Globus pallidus (tissue), 1 donor: ENCODE data around the gene PSENEN.
A peak's percentile ranks its signal among the peaks of the same experiment; 100 is the strongest.
"Not testable (repeated sequence)": the region's sequence is repeated elsewhere in the genome, so short reads cannot be mapped to it uniquely, and the experiment has no call there.

Source experiments
- DNase-seq: peaks from one replicate; pipeline ENCODE4 v3.0.0-alpha.2; 2015; ENCODE audit warnings: low spot score

PSENEN gene

GRCh38 chr19:35751839-35752745, 6.6 kb downstream of the PSENEN start:
- no peak for DNase-seq

GRCh38 chr19:35752746-35753350, 7.4 kb downstream of the PSENEN start:
- DNase-seq = no peak

GRCh38 chr19:35753634-35754369, 8.4 kb downstream of the PSENEN start:
- DNase-seq = no peak

DNA sequence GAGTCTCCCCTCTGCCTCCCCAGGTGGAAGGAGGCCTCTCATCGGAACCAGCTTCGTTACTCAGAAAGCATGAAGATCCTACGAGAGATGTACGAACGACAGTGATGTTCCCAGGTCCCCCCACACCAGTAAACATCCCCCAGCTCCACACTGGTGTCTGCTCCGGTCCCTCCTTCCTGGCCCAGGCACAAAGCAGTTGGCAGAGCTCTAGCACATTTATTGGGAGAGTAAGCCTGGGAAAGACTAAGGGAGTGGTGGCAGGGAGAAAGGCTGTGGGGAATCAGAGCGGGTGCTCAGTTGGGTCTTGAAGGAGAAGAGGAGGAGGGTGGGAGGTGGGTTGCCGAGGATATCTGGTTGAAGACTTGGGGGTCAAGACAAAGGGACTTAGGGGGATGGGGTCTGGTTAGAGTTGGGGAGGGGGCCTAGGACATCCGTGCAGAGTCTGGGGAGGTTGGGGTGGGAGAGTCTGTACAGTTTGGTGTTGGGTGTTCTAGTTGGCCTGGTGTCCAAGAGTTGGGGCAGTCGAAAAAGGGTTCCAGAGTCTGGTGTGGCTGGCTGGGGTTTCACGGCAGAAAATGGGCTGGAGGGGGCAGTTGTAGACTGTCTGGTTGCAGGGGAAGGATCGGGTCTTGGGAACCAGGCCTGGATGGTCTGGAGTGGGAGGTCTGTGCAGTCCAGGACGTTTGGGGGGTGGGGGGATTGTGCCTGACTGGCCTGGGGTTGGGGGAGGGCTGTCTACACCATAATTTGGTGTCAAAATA, 9.1 kb downstream of the PSENEN start:
- no peak for DNase-seq

GRCh38 chr19:35755131-35755549, 9.7 kb downstream of the PSENEN start:
- DNase-seq = no peak

GRCh38 chr19:35755550-35756376, 10.3 kb downstream of the PSENEN start:
- no peak for DNase-seq

DNA sequence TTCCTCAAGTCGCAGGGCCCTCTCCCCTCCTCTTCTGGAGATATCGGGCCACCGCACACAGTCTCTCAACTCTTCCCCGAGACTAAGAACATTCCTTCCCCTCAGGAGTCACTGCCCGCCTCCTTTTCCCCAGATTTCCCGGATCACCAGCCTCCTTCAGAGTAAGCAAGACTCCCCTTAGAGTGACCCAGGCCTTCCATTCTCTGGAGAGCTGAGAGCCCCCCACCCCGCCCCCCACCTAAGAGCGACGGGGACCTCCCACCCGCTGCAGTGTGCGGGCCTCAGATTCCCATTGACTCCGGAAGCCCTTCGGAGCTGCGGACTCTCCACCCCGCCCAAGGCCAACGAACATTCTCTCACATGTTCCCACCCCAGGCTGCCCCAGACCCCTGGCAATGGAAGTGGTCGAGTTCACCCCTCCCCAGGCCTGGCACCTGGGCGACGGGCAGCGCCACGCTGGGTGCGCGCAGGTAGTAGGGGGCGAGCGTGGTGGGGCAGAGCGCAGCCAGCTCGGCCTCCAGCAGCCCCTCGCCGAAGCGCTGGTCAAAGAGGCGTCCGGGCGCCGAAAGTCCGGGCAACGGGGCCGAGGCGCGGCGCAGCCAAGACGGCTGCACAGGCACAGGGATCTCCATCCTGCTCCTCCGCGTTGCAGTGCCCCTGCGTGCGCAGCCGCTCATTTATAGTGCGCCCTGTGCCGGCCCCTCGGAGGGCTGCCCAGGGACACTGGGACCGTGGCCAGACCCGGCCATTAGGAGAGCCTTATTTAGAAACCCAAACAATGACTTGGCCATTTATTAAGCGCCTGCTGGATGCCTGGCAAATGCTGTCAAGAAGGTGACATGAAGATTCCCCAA, 11.2 kb downstream of the PSENEN start, which contains the start of gene HSPB6:
HSPB6 (minus strand) TSS at position 653 of the 854 bp plus-strand sequence; CDS start at position 632, 21 bp downstream.
- DNase-seq = no peak

DNA sequence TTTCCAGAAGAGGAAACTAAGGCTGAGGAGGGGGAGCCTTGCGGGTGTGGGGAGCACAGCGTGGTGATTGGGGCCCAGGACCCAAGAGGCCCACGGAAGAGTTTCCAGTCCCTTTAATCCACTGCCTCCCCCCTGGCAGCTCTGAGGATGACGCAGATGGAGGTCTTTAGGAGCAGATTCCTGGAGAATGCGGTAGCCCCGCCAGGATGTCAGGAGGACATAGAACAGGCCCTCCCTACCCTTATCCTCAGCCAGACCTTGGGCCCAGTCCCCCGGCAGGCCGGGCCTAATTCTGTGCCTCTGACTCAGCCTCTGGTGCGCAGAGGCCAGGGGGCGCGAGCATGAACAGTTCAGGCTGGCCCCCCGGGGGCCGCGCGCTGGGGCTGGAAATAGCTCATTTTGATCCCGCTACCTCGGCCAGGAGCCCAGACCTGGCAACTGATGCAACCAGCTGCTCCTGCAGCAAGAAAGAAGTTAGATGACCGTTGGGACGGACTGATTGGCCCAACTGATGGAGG, 11.8 kb downstream of the PSENEN start:
- no peak for DNase-seq

DNA sequence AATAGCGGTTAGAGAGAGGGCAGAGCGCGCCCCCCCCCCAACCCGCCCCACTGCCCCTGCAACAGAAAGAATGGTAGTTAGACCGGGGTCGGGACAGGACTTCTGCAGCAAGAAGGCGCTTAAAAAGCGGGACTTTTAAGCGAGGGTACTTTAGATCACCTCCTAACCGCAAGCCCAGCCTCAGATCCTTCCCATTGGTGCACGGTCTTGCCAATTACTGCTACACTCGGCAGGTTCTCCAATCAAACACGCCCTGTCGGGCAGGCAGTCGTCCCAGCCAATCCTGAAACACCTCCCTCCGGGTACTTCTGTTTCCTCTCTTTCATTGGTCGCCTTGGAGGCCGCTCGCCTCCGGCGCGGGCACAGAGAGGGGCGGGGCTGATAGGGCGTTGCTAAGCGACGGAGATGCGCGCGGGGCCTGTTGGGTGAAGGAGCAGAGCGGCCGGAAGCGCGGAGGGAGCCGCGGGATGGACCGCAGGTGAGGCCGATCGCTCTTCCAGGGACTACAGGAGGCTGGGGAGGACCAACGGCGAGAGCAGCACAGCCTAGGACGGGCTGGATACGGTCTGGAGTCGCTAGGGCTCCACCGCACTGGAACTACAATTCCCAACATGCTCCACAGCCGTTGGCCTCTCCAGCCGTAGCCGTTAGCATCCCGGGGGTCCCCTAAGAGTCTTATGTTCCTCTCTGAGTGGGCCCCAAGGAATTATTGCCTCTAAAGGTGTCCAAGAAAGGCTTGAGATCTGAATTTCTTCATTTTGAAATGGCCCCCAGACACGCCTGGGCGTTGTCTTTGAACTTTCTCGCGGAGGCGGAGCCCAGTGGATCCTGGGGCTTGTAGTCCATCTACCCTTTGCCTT, 12.5 kb downstream of the PSENEN start, which contains the start of gene PROSER3:
PROSER3 (plus strand) TSS at position 428 of the 860 bp plus-strand sequence; CDS start at position 468, 40 bp downstream.
- peak; percentile 99 for DNase-seq

DNA sequence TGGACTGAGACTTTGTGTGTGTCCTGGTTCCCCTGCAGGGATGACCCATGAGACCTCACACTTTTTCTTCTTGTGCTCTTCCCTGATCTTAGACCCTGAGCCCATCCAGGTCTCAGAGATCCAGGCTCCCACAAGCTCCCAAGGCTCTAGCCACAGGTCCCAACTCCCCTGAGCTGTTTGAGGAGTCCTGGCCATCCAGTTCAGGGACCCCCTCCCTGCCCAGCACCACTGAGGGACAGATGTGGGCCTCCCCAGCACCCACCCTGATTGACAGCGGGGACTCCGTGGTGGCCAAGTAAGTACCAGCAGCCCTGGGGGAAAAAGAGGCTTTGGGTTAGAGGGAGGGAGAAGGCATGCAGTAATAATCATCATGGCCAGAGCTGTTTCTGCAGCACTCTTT, 14.2 kb downstream of the PSENEN start:
- DNase-seq = no peak

DNA sequence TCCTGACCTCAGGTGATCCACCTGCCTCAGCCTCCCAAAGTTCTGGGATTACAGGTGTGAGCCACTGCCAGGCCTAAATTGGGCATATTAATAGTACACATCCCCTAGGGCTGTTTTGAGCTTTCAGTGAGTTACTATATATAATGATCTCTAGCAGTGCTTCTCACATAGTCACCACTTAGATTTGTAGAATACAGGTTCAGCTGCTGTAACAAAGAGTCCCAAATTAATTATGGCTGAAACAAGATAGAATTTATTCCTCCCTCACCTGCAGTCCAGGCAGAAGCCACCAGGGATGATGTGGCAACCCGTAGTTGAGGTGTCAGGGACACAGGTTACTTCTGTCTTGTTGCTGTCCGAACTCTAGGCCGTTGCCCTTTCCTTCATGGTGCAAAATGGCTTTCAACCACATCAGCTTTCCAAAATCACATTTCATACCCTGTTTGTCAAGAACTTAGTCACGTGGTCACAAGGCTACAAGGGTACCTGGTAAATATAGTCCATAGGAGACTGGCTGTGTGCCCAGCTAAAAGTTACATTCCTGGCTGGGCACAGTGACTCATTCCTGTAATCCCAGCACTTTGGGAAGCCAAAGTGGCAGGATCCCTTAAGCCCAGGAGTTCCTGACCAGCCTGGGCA, 15.4 kb downstream of the PSENEN start:
- DNase-seq = no peak

GRCh38 chr19:35764432-35765315, 19.2 kb downstream of the PSENEN start:
- no peak for DNase-seq

DNA sequence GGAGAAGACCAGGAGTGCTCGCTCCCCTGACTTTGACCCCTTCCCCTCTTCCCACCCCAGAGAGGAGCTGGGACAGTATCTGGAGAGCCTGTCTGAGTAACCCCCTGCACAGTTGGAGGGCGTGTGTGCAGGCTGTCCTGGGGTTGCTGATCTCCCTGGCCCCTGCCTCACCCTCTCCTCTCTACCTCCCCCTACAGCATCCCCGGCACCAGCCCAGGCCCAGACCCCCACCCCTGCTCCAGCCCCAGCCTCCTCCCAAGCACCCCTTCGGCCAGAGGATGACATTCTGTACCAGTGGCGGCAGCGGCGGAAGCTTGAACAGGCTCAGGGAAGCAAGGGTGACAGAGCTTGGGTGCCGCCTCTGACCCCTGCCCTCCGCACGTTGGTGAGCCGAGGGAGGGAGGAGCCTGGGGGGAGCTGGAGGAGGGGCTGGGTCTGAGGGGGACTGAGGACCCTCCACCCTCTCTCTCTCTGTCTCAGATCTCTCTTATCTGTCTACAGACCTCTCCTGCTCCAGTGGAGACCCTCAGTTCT, 21.2 kb downstream of the PSENEN start:
- DNase-seq = no peak

DNA sequence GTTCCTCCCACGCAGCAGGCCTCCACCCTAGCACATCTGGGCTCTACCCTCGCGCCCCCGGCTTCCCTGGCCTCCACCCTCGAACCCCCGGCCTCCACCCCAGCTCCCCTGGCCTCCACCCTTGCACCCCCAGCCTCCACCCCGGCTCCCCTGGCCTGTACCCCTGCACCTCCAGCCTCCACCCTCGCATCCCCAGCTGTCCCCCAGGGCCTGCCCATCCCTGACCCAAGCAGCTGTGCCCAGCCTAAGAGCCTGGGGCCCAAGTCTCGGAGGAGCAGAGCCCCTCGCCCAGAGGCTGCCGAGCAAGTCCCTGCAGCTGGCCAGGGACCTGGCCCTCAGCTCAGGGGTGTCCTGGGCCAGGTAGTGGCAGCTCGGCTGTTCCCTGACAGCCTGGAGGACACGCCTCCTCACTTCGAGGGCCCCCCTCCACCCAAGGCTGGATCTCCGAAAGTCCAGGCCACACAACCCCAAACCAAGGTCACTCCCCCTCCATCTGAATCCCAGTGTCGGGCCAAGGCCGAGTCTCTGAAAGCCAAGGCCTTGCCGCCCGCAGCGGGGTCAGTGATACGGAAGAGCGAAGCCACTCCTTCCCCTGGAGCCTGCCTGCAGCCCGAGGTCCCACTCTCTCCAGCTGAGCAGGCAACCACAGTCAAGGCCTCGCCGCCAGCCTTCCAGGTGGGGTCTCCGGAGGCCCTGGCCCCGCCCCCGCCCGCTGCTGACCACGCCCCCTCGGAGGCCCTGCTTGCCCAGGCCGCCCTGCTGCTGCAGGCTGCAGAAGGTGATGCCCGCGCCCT, 22.0 kb downstream of the PSENEN start:
- no peak for DNase-seq

DNA sequence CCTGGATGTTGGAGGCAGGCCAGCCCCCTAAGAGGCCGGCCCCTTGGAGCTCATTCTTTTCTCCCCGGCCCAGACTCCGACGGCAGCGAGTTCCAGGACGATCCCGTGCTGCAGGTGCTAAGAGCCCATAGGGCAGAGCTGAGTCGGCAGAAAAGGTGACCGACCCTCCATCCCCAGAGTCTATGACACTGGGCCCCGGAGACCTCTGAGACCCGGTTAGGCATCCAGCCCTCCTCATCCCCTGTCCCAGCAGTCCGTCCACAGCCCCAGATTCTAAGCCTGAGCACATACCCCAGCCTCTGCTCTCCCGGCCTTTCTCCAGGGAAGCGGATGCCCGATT, 22.6 kb downstream of the PSENEN start:
- DNase-seq = no peak

GRCh38 chr19:35772362-35772761, 26.9 kb downstream of the PSENEN start:
- DNase-seq = not testable (repeated sequence)
